PFSK-1 (cell line): ENCODE results near the gene B4GALT2.

ENCODE experiments used
- FOXP2 ChIP-seq: optimal IDR thresholded peaks from 2 replicates; pipeline ENCODE3; 2011; ENCODE audit warnings: borderline replicate concordance, control low read depth, inconsistent platforms; ENCODE audit not compliant: insufficient read depth; ENCODE audit errors: extremely low read length, extremely low read depth
- POLR2AphosphoS5 ChIP-seq: IDR thresholded peaks from 2 replicates; pipeline ENCODE4 v1.6.1; 2012; ENCODE audit warnings: low read depth, mild to moderate bottlenecking, control low read depth, low read length, moderate library complexity
- REST ChIP-seq, 2 experiments: IDR thresholded peaks; 2 replicates each; pipeline versions ENCODE4 v1.6.1 to v1.8.0; 2011 to 2012; ENCODE audit warnings: low read depth in 2 of 2, low read length in 2 of 2, control low read depth in 1 of 2, inconsistent platforms in 1 of 2, mild to moderate bottlenecking in 1 of 2, moderate library complexity in 1 of 2; ENCODE audit not compliant: insufficient read depth in 1 of 2
- SIN3A ChIP-seq: IDR thresholded peaks from 2 replicates; pipeline ENCODE4 v1.6.1; 2012; ENCODE audit warnings: mild to moderate bottlenecking, low read length, moderate library complexity, borderline replicate concordance; ENCODE audit not compliant: insufficient read depth
- TAF1 ChIP-seq: IDR thresholded peaks from 2 replicates; pipeline ENCODE4 v1.6.1; 2012; ENCODE audit warnings: low read length, control low read depth, borderline replicate concordance; ENCODE audit not compliant: insufficient read depth

Gene B4GALT2

GRCh38 chr1:43992232-43992995, 13.4 kb downstream of the B4GALT2 start:
- TF ChIP-seq POLR2AphosphoS5 (no peak), REST (IDR thresholded peaks at IDR 0.05; ENCODE audit: insufficient read depth in 1 of 2, low read depth in 2 of 2, low read length in 2 of 2) (no peak), SIN3A (no peak), TAF1 (no peak), FOXP2 (no peak)

- TF ChIP-seq POLR2AphosphoS5 (no peak), TAF1 (no peak), REST (IDR thresholded peaks at IDR 0.05; ENCODE audit: insufficient read depth in 1 of 2, low read depth in 2 of 2, low read length in 2 of 2) (no peak), SIN3A (no peak), FOXP2 (no peak)
Observed at GRCh38 chr1:43993206-43993914, 14.3 kb downstream of the B4GALT2 start.

- TF ChIP-seq SIN3A (no peak), REST (IDR thresholded peaks at IDR 0.05; ENCODE audit: insufficient read depth in 1 of 2, low read depth in 2 of 2, low read length in 2 of 2) (no peak), POLR2AphosphoS5 (no peak), FOXP2 (no peak), TAF1 (no peak)
Observed at GRCh38 chr1:43994071-43994470, 15.1 kb downstream of the B4GALT2 start.

GRCh38 chr1:43994794-43995790, 16.1 kb downstream of the B4GALT2 start:
- TF ChIP-seq SIN3A (no peak), FOXP2 (no peak), TAF1 (no peak), REST (IDR thresholded peaks at IDR 0.05; ENCODE audit: insufficient read depth in 1 of 2, low read depth in 2 of 2, low read length in 2 of 2) (no peak), POLR2AphosphoS5 (no peak)
